ENCODE results near the gene VAPB. TPM values are rescaled to one million over a fixed set of nuclear protein-coding genes. Genes with fewer than 3 reads are reported as not detected.

The VAPB gene
- total RNA-seq, 4 donors from 2014 or later, result 10.9 to 20.4 (median 17.9) TPM

DNA sequence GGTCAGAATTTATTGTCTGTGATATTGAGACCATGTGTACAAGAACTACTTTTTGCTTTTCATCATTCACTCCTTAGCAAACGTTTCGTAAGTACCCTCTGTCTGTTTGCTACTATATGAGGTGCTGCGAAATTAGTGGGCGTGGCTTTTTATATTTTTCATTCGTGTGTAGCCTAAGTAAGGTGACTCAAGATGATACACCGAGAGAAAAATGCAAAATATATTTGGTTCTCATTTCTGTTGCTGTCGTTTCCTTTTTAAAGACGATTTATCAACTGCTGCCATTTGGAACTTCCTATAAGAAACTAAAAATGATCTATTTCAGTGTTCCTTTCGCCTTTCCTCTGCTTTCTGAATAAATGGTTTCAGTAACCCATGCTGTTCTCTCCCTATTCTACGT is 61.2 kb downstream of the VAPB start:
- DNase-seq (ENCODE audit: low spot score in 2 of 2), result no peak
- TF ChIP-seq EP300 (IDR thresholded peaks at IDR 0.05), result no peak
- no peak for TF ChIP-seq POLR2AphosphoS5 (IDR thresholded peaks at IDR 0.05)
- TF ChIP-seq POLR2A (IDR thresholded peaks at IDR 0.05), result no peak
- TF ChIP-seq, protein P1, sequence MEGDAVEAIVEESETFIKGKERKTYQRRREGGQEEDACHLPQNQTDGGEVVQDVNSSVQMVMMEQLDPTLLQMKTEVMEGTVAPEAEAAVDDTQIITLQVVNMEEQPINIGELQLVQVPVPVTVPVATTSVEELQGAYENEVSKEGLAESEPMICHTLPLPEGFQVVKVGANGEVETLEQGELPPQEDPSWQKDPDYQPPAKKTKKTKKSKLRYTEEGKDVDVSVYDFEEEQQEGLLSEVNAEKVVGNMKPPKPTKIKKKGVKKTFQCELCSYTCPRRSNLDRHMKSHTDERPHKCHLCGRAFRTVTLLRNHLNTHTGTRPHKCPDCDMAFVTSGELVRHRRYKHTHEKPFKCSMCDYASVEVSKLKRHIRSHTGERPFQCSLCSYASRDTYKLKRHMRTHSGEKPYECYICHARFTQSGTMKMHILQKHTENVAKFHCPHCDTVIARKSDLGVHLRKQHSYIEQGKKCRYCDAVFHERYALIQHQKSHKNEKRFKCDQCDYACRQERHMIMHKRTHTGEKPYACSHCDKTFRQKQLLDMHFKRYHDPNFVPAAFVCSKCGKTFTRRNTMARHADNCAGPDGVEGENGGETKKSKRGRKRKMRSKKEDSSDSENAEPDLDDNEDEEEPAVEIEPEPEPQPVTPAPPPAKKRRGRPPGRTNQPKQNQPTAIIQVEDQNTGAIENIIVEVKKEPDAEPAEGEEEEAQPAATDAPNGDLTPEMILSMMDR (IDR thresholded peaks at IDR 0.05), result no peak
- Histone ChIP-seq H3K27ac (no peak overlapping the region), H3K9me3 (no peaks in the 10 kb centered on the region), H3K4me1 (no peaks in the 10 kb centered on the region), H3K27me3 (no peaks in the 10 kb centered on the region), H3K36me3 (peaks cover 36% of the 10 kb centered on the region), H3K4me3 (no peak overlapping the region)
- 81% methylated on average over 10 of the region's 10 CpGs for WGBS

DNA sequence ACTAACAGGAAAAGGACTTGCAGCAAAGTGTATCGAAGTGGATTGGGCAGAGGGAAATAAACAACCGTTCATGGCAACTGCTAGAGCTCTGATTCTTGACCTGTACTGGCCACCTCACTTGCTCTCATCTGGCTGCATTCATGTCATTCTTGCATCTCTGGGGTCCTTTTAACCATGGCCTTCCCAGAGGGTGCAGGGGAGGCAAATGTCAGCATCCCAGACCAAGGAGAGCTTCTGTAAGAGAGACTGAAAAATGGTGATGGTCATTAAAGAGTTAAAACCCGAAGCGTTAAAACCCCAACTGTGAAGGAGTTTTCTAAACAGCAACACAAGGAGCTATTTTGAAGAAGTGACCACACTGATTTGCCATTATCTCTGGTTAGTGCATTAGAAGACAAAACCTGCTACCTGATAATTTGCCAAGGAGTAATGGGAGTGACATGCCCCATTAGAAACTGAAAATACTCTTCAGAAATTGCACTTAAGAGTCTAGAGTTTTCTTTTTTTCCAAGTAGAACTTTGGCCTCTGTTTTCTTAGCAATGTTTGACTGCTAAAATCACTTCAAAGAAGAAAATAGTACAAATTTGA is 63.7 kb downstream of the VAPB start:
- TF ChIP-seq POLR2AphosphoS5 (IDR thresholded peaks at IDR 0.05) (no peak), POLR2A (IDR thresholded peaks at IDR 0.05) (no peak), EP300 (IDR thresholded peaks at IDR 0.05) (no peak)
- TF ChIP-seq, protein P1 (IDR thresholded peaks at IDR 0.05), result no peak
- DNase-seq (ENCODE audit: low spot score in 2 of 2), result no peak
- Histone ChIP-seq H3K9me3 (no peaks in the 10 kb centered on the region), H3K27me3 (no peaks in the 10 kb centered on the region), H3K27ac (no peak overlapping the region), H3K36me3 (peaks cover 12% of the 10 kb centered on the region), H3K4me3 (no peak overlapping the region), H3K4me1 (no peaks in the 10 kb centered on the region)
- WGBS, result 61% methylated on average over 4 of the region's 4 CpGs

DNA sequence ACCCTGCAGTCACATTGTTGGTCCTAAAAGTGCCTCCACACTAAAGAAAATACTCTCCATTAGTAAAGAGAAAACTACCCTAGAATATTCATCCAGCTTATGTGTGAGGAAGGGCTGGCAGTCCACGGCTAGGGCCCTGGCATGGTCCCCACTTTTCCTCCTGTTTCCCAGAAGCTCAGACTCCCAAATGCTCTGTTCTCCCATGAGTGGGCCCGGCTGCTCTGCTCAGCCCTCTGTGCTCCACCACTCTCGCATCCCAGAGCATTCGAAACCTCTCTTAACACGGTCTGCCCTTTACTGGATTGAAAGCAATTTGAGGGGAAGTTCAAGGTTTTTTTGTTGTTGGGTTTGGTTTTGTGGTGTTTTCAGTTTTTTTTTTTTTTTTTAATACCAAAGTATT is 64.4 kb downstream of the VAPB start:
- Histone ChIP-seq H3K4me1 (no peaks in the 10 kb centered on the region), H3K36me3 (peaks cover 6% of the 10 kb centered on the region), H3K27ac (no peak overlapping the region), H3K9me3 (no peaks in the 10 kb centered on the region), H3K27me3 (no peaks in the 10 kb centered on the region), H3K4me3 (no peak overlapping the region)
- WGBS, result 78% methylated on average over 5 of the region's 5 CpGs
- DNase-seq (ENCODE audit: low spot score in 2 of 2), result no peak
- TF ChIP-seq POLR2A (IDR thresholded peaks at IDR 0.05) (no peak), POLR2AphosphoS5 (IDR thresholded peaks at IDR 0.05) (no peak), EP300 (IDR thresholded peaks at IDR 0.05) (no peak)
- TF ChIP-seq, protein P1 (IDR thresholded peaks at IDR 0.05), result no peak

DNA sequence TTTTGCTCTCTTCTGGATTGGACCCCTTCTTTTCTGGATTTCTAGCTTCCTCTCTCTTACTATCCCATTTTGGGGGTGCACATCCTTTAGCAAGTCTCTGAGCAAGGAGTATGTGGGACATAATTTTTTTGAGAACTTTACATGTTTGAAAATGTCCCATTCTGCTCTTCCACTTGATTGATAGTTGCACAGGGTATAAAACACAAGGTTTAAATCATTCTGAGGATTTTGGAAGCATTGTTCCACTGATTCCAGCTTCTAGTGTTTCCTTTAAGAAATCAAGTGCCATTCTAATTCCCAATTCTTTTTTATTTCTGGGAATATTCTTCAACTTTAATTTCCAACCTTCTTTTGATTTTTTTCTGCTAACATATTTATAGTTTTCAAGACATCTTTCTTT is 65.4 kb downstream of the VAPB start:
- TF ChIP-seq POLR2A (IDR thresholded peaks at IDR 0.05), result no peak
- TF ChIP-seq EP300 (IDR thresholded peaks at IDR 0.05), result no peak
- TF ChIP-seq, protein P1 (IDR thresholded peaks at IDR 0.05), result no peak
- TF ChIP-seq POLR2AphosphoS5 (IDR thresholded peaks at IDR 0.05), result no peak
- H3K27me3 ChIP-seq, result no peaks in the 10 kb centered on the region
- H3K9me3 ChIP-seq, result no peaks in the 10 kb centered on the region
- H3K4me3 ChIP-seq, result no peak overlapping the region
- H3K4me1 ChIP-seq, result no peaks in the 10 kb centered on the region
- DNase-seq (ENCODE audit: low spot score in 2 of 2), result no peak
- no peak overlapping the region for H3K27ac ChIP-seq
- peaks cover 2% of the 10 kb centered on the region for H3K36me3 ChIP-seq

DNA sequence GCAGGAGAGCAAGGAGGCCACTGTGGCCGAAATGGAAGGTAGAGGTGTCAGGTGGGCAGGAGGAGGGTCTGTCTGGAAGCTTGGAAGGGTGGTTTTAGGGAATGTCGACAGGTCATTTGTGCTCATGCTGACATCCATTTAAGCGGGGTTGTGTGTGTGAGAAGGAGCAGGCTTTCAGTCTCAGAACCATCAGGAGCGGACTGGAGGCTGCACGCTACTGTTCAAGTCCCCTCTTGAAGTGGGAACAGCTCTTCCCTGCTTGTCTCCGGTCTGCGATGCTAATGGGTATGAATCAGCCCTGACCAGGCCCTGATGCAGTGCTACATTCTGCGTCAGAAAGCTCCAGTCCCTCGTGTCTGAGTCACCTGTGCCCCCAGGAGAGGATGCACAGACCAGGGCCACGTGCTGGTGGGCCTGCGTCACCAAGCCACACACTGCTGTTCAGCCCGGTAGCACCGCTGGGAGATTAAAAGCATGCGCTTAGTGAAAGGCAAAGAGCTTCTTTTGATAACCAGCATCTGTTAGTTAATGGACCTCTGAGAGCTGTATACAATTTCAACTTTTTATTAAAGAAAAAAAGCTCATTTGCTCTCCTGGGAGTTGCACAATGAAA is 68.2 kb downstream of the VAPB start:
- WGBS, result 88% methylated on average over 11 of the region's 14 CpGs
- Histone ChIP-seq H3K36me3 (no peaks in the 10 kb centered on the region), H3K9me3 (no peaks in the 10 kb centered on the region), H3K4me3 (no peak overlapping the region), H3K4me1 (no peaks in the 10 kb centered on the region), H3K27me3 (no peaks in the 10 kb centered on the region), H3K27ac (no peak overlapping the region)
- TF ChIP-seq POLR2A (IDR thresholded peaks at IDR 0.05) (no peak), POLR2AphosphoS5 (IDR thresholded peaks at IDR 0.05) (no peak)
- DNase-seq (ENCODE audit: low spot score in 2 of 2), result no peak
